Suprapubic skin (tissue), 3 donors: ENCODE data around the gene TCL1B.

Experiments
- CTCF ChIP-seq, 2 donors: fragments of 200-600 bp in 1 of 2; fragments of 450-650 bp in 1 of 2; sonication (generic) in 1 of 2; IDR thresholded peaks; one replicate each; pipeline ENCODE4 v1.5.1; 2016 to 2019; ENCODE audit warnings: antibody characterized with exemption in 2 of 2, mild to moderate bottlenecking in 1 of 2, moderate library complexity in 1 of 2
- POLR2AphosphoS5 ChIP-seq, 3 donors: sonication (generic); formaldehyde crosslinking; IDR thresholded peaks; one replicate each; pipeline ENCODE4 v1.6.1; 2017; ENCODE audit warnings: antibody characterized with exemption in 3 of 3

DNA sequence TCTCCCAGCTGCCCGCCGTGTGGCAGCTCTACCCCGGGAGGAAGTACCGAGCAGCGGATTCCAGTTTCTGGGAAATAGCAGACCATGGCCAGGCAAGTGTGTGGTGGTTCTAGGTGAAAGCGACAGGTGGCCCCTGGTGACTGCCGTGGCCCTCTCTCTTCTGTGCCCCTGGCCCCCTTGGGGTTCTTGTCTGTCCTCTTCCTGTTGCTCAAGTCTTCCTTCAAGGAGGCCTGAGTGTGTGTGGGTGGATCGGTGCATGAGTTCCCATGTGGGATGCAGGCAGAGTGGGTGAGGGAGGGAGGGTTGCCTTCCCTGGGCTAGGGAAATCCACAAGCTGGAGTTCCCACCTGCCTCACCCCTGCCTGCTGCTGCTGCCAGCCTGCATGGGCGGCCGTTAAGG is 4.6 kb downstream of the TCL1B start:
- TF ChIP-seq POLR2AphosphoS5 (IDR thresholded peaks at IDR 0.05) = no peak
- TF ChIP-seq CTCF (IDR thresholded peaks at IDR 0.05) = no peak
